AG09319 (cell line): Measurements from ENCODE around the gene LLPH.

Experiments
- DNase-seq: peaks from one replicate; pipeline ENCODE4 v3.0.0-alpha.2; 2010; ENCODE audit warnings: low read depth; ENCODE audit errors: extremely low read depth
- CTCF ChIP-seq: IDR thresholded peaks from 2 replicates; pipeline ENCODE4 v1.5.1; 2011; ENCODE audit warnings: low read depth, mild to moderate bottlenecking, inconsistent platforms, low read length, moderate library complexity

LLPH gene

GRCh38 chr12:66127650-66128049 is 2.9 kb downstream of the LLPH start:
- TF ChIP-seq CTCF, result no peak
- DNase-seq, result no peak

GRCh38 chr12:66120477-66120876 is 10.1 kb downstream of the LLPH start:
- no peak; the same call in 1 of the 2 replicates for TF ChIP-seq CTCF
- no peak for DNase-seq

GRCh38 chr12:66119870-66120241 is 10.7 kb downstream of the LLPH start:
- no peak for DNase-seq
- no peak for TF ChIP-seq CTCF

GRCh38 chr12:66119229-66119869 is 11.2 kb downstream of the LLPH start:
- TF ChIP-seq CTCF, result no peak
- no peak for DNase-seq

- no peak for DNase-seq
- no peak for TF ChIP-seq CTCF
Observed at GRCh38 chr12:66118240-66118891, 12.2 kb downstream of the LLPH start.

GRCh38 chr12:66117242-66117641 is 13.3 kb downstream of the LLPH start:
- TF ChIP-seq CTCF, result no peak
- no peak for DNase-seq

GRCh38 chr12:66115071-66115600 is 15.4 kb downstream of the LLPH start:
- DNase-seq, result no peak
- no peak for TF ChIP-seq CTCF
